ENCODE data around the gene GPN1. TPM values are rescaled to one million over a fixed set of nuclear protein-coding genes. Genes with fewer than 3 reads are reported as not detected.
"Not testable (repeated sequence)": the region's sequence is repeated elsewhere in the genome, so short reads cannot be mapped to it uniquely, and the experiment has no call there.

Gene GPN1
- total RNA-seq, 1 donor from 2014 or later = 29.0 TPM

DNA sequence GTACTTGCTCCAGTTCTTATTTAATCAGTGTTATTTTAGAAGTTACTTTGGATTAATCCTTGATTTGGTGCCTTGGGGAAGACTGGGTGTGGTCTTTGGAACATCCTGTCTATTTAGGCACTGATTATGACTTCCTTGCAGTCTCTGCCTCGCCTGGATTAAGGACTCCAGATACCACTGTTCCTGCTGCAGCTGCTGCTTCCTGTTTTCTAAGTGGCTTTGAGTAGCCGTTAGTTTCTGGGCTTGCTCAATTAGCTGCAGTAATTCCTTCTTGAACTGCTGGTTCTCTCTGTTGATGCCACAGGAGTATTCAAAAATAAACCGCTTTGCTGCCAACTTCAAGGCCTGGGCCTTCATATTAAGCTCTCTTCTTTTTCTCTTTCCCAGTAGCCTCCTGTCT lies 1.9 kb upstream of the GPN1 start:
- DNase-seq (ENCODE audit: low read depth) = peak; percentile 68

DNA sequence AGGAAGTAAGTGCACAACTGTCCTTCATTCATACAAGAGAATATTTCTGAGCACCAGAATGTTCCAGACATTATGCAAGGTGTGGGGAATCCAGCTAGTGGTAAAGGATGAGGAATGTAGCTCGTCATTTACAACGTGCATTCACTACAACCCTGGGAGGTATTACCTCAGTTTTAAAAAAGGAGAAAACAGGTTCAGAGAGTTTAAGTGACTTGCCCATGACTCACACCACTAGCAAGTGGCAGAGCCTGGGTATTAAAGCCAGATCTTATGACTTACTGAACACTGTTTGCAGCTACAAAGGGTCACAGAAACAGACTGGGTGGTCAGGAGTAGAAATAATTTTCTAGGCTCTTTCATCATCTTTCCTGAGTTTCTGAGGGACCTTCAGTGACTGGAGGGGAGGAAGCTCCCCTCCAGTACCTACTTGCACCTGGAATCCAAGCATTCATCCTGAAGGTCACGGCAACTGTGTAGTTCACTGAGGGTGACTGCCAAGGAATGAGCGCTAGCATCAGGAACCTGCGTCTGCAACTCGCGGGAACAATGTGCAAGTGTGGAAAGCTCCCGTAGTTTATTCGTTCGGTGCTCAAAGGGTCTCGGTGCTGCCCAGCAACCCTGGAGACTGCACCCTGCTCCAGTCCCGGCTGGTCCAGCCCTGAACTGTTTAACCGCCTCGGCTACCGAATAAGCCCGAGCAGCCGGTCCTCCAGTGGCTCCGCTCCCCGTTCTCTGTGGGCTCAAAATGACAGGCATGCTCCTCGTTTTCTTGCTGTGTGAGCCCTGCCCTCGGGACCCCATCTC lies 685 bp upstream of the GPN1 start:
- DNase-seq (ENCODE audit: low read depth) = peak; percentile 84

DNA sequence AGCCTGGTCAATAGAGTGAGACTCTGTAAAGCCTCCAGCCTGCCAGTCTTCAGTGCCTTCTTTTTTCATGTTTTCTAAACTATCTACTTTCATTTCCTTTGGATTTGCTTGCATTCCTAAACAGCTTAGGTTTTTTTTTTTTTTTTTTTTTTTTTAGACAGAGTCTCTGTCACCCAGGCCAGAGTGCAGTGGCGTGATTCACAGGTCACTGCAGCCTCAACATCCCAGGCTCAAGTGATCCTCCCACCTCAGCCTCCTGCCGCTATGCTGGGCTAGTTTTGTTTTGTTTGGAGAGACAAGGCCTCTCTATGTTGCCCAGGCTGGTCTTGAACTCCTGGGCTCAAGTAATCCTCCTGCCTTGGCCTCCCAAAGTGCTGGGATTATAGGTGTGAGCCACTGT lies 1.4 kb downstream of the GPN1 start:
- not testable (repeated sequence) for DNase-seq (ENCODE audit: low read depth)

DNA sequence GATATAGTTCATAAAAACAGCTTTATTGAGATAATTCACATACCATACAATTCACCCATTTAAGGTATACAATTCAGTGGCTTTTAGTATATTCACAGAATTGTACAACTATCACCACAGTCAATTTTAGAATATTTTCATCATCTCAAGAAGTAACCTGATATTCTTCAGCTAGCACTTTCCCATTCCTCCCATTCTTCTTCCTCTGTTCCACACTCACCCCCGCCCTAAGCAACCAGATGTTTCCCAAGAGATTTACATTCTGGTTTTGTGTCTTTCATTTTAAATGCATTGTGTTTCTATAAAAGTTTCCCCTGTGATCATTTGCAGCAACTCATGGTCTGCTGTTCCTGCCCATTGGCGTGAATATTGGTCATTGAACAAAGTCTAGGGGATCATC lies 5.4 kb downstream of the GPN1 start:
- no peak for DNase-seq (ENCODE audit: low read depth)

DNA sequence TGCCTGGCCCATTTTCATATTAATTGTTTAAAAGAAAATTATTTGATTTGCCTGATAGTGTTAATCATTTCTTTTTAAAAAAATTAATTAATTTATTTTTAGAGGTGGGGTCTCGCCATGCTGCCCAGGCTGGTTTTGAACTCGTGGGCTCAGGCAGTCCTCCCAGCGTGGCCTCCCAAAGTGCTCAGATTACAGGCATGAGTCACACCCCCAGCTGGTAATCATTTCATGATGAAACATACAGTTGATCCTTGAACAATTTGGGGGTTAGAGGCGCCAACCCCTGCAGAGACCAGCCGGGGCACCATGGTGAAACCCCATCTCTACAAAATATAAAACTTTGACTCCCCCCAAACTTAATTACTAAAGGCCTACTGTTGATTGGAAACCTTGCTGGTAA lies 7.9 kb downstream of the GPN1 start:
- no peak for DNase-seq (ENCODE audit: low read depth)

DNA sequence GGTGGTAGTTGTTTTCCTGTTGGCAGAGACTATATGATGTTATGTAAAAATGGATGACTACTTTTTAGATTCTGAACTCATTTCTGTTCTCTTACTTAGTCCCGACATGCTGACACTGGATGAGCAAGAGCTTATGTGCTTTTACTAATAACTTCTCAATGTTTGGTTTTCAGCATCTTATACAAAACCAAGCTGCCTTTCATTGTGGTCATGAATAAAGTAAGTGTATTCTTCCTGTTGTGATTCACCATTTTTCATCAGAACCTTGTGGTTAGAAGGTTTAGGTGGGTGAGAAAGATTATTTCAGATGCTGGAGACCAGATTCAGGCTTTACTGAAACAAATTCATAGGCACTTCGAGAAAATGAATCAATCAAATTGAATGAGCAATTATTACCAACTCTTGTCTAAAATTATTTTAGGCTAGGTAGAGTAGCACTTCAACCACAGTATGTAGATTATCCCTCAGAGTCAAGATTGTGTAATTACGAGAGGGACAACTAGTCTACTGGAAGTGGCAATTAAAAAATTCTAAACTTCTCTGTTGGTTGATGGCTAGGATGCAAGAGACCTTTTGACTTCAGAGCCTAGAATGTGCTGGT lies 9.3 kb downstream of the GPN1 start:
- no peak for DNase-seq (ENCODE audit: low read depth)

DNA sequence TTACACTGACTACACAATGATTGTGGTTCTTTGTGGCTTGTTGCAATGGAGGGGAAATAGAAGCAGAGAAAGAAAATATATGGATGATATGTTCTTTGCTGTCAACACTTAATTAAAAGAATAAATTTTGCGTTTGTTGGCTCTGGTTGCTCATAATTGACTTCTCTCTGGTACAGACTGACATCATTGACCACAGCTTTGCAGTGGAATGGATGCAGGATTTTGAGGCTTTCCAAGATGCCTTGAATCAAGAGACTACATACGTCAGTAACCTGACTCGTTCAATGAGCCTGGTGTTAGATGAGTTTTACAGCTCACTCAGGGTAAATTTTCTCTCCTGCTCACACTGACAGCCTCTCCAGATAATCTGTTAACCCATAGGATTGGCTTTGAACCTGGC lies 9.9 kb downstream of the GPN1 start:
- DNase-seq (ENCODE audit: low read depth) = no peak

DNA sequence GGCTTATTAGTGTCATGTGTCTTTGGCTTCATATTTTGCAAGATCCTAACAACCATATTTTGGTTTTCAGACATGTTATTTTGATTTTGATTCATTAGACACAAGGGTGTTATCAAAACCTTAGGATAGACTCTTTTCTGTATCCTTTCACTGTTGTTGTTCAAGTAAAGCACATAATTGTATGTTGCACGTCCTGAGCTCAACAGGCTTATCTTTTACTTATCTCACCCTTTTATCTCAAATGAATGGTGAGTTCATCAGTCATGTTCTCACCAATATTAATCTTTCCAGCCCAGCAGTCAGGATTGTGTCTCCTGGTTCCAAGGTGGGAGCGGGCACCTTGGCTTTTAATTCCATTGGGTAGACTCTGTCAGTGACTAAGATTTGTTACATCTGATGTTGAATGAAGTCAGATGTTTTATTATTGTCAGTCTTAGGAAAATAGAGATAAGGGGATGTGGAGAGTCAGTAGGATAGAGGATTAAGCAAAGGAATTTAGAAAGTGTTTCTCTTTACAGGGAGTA lies 11.9 kb downstream of the GPN1 start:
- DNase-seq (ENCODE audit: low read depth) = no peak

DNA sequence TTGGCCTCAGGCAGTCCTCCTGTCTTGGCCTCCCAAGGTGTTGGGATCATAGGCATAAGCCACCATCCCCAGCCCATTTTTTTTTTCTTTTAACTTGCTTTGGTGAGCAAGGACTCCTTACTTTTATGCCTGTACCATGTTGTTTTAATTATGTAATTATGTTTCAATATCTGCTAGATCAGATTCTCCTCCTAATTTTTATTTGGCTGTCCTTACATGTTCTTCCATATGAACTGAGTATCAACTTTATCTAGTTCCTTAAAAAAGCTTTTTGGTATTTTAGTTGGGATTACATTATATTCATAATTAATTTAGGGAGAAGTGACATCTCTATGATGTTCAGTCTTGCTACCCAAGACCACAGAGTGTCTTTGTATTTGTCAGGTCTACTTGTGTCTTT lies 16.3 kb downstream of the GPN1 start:
- DNase-seq (ENCODE audit: low read depth) = no peak

DNA sequence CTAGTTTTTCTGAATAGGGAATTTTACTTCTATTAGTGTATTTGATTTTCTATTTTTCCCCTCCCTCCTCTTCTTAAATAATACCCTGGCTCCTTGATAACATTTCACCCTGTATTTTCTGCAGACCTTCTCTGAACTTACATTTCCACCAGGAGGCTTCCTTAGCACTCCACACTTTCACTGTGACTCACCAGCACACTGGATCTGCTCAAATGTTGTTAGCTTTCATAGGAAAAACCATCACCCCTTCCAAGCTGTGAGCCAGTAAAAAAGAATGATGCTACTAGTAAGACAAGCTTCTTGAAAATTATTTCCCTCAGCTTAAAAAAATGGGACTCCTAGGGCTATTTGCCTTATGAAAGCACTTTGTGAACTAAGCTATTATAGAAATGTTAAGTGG lies 18.4 kb downstream of the GPN1 start:
- no peak for DNase-seq (ENCODE audit: low read depth)

DNA sequence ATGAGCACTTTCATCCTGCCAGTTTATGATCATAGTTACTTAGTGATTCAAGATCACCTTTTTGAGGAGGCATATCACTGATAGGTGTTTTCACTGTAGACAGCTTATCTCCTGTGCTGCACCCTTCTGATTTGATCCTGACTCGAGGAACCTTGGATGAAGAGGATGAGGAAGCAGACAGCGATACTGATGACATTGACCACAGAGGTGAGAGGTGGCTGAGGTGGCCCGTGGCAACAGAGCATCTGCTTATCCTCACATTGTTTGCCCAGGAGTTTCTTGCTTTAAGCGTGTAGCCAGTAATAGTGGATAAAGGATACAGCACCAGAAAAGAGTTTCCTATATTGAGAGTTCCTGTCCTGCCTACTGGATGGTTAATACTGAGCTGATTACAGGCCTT lies 18.9 kb downstream of the GPN1 start:
- no peak for DNase-seq (ENCODE audit: low read depth)

DNA sequence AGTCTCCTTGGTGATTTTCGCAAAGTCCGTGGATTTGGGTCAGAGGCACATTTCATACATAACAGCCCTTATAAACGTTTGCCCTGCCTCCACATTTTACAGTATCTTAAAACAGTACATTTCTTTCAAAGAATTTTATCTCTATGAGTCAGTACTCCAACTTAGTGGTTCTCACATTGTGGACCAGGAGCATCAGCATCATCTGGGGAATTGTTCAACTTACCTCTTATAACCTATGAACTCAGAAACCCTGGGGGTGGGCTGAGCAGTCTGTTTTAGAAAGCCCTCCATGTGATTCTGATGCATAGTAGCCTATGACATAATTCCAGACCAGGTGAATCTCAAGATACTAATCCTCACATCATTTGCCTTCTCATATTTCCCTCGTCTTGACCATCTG lies 22.2 kb downstream of the GPN1 start:
- DNase-seq (ENCODE audit: low read depth) = no peak

DNA sequence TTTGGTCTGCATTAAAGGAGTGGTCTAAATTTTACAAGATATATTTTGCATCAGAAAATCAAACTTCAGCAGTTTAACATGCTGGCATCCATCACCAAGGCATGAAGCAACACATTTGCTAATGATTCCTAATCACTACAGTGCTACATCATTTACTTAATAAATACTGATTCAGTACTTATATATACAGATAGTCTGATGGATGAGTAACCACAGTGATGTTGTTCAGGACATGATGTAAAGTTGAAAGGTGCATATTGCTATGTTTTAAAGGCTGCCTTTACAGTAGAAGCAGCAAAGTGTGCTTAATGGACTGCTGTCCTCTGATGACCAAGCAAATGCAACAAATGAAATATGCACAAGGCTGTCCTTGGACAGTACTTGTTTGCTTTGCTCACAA lies 23.5 kb downstream of the GPN1 start:
- no peak for DNase-seq (ENCODE audit: low read depth)

DNA sequence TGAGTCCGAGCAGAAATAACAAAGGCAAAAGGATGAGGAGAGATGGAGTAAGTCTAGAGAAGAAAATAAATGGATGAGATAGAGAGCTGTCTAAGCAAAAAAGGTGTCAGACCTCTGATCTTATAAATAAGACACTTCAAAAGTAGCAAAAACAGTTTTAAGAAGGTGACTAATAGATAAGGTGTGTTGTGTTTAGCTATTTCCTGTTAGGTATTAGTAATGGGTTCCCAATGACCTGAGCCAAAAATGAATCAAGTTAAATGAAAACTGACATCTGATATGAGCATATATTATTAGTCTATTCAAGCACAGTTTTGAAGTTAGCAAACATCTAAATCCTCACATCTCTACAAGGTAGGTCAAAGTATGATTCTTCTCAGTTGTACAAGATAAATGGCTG lies 23.9 kb downstream of the GPN1 start:
- DNase-seq (ENCODE audit: low read depth) = no peak

DNA sequence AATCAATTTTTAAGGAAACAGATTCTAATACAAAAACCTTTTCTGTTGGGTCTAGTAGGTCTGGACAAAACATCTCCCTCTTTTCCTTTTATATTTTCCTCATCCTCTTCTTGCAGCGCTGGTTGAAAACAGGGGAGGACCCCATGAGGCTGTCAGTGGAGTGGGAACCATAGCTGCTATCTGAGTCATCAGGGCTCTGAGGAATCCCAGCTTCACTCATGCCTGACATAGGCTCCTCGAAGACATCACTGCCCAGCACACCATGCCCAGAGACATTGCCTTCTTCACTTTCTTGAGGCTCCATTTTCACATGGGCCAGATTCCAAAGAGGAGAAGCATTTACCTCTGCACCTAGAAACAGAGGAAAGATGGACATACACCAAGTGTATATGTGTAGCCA lies 24.5 kb downstream of the GPN1 start:
- DNase-seq (ENCODE audit: low read depth) = peak; percentile 6

DNA sequence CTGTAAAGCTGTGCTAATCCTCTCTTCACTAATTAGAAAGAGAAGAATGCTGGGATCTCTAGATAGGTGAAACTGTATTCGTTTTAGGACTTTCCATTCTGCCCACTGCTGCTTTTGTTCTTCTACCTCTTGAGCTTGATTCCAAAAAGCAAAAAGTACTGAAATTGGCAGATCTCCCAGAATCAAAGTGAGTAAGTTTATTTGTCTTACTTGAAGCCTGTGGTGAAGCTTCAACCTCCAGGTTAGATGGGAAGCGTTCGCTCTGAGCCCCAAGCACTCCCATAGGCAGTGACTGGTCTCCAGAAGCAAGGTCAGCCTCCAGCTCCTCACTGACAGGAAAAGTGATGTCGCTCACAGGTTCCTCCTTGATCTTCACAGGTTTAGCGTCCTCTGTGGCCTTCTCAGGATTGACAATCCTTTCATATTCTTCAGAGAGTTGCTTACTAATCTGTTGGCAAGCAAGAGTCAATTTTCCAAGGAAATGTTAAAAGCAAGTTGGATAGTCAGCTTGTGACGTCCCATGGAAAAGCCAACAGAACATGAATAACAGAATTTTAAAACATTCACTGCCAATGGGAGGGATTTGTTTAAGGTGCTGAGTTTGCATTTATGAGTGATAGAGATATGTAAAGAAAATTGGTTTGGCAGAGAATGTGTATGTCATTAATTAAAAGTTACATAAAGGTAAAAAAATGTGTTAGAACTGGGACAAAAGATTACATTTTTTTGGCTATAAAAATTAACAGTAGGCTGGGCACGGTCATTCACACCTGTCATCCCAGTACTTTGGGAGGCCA lies 26.5 kb downstream of the GPN1 start:
- peak; percentile 3 for DNase-seq (ENCODE audit: low read depth)

DNA sequence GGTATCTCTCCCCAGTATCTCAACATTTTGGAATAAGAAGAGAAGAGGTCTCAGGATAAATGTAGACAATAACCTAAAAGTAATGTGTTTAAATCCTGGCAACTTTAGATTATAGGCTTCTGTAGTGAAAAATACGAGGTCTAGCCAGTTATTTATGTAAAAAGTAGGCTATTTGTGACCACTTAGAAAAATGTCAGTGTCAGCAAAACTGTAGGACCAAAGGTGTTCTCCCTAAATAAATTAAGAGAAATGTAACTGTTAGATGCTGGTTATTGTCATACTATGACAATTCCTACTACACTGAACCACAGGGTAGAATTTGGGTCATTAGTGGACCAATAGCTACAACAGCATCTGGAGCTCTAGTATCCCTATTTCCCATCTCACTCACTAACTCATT lies 32.5 kb downstream of the GPN1 start:
- DNase-seq (ENCODE audit: low read depth) = no peak

DNA sequence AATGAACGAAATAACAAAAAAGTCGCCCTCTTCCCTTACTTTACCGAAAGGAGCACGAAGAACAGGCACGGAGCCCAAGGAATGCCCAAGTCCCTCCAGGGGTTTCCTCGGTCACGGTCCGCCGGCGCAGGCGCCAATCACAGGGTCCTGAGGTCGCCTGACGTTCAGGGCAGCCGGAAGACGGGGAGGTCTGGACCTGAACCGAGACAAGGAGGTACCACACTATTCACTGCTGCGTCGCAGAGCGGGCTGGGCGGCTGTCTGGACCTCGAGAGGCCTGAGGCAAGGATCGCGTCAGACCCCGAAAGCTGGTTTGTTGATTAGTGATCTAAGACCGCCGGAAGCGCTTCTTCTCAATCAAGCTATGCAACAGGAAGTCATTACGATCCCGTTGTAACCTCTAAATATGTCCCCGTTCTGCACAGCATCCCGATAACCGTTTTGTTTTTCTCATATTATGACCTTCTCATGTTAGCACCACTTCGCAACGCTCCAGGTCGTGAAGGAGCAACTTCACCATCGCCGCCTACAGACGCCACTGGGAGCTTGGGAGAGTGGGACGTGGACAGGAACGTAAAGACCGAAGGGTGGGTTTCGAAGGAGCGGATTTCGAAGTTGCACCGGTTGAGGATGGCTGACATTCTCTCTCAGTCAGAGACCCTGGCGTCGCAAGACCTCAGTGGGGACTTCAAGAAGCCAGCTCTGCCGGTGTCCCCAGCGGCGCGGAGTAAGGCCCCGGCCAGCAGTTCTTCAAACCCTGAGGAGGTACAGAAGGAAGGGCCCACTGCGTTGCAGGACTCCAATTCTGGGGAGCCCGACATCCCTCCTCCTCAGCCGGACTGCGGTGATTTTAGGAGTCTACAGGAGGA lies 34.7 kb downstream of the GPN1 start, which contains the start of the genes SLC4A1AP and SUPT7L:
Gene SLC4A1AP (plus strand): TSS at position 605 of the 869 bp plus-strand sequence. CDS start 26 bp downstream, at position 631.
Gene SUPT7L (minus strand): TSS at position 330 of the 869 bp plus-strand sequence. CDS start 1,422 bp downstream, outside the sequence.
- peak; percentile 87 for DNase-seq (ENCODE audit: low read depth)

DNA sequence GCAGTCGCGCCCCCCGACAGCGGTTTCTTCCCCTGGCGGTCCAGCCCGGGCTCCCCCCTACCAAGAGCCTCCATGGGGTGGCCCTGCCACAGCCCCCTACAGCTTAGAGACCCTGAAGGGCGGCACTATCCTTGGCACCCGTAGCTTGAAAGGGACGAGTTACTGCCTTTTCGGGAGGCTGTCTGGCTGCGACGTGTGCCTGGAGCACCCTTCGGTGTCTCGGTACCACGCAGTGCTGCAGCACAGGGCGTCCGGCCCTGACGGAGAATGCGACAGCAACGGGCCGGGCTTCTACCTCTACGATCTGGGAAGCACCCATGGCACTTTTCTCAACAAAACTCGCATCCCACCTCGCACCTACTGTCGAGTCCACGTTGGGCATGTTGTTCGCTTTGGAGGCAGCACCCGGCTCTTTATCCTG lies 35.3 kb downstream of the GPN1 start:
- DNase-seq (ENCODE audit: low read depth) = no peak

DNA sequence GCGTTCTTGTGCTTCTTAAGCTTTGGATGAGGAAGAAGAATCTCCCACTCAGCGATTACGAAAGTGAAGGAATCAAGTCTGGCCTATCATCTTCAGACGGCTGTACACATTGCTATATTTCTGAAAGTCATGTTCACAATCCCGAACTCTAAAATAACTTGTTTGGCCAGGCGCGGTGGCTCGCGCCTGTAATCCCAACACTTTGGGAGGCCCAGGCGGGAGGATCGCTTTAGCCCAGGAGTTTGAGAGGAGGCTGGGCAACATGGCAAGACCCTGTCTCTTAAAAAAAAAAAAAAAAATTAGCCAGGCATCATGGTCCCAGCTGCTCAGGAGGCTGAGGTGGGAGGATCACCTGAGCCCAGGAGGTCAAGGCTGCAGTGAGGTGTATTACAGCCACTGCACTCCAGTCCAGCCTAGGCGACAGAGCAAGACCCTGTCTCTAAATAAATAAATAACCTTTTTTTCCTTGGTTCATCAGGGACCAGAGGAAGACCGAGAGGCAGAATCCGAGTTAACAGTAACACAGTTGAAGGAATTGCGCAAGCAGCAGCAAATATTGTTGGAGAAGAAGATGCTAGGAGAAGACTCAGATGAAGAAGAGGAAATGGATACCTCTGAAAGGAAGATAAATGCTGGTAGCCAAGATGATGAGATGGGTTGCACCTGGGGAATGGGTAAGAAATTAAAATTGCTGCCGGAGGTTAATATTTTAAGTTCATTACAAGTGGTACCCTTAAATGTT lies 35.9 kb downstream of the GPN1 start:
- DNase-seq (ENCODE audit: low read depth) = no peak
